ENCODE results near the gene MSANTD2.

Gene MSANTD2

GRCh38 chr11:124800226-124800929 lies at the start of gene MSANTD2:
TSS of gene MSANTD2 (minus strand) at chr11:124800406. CDS start at chr11:124800380, 26 bp downstream.
- peak; percentile 71 to 77 for DNase-seq

DNA sequence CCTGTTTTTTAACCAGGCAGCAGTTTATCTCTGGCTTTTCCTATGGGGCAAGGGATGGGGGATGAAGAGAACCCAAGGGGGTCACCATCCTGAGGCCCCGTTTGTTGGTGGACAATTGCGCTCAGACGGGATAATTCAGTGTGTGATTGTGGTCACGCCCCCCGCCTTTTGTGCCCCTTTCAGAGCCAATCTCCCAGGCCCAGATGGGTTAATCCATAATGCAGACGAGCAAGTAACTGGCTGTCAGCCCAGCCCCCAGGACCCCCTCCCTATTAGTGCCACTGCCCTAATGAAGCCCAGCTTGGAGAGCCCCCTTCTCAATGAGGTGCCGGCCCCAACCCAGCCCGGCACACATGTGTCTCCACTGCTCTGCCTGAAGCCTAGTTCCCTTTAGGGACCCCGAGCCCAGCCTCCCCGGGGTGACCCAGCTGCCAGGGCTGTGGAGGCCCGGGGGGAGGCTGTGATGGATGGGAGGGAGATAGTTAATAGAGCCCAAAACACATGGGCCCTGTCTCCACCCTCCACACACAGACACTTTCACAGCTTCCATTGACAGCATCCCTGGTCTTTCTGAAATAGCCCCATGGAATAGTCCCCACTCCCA lies 46.0 kb upstream of the MSANTD2 start:
- no peak for DNase-seq

DNA sequence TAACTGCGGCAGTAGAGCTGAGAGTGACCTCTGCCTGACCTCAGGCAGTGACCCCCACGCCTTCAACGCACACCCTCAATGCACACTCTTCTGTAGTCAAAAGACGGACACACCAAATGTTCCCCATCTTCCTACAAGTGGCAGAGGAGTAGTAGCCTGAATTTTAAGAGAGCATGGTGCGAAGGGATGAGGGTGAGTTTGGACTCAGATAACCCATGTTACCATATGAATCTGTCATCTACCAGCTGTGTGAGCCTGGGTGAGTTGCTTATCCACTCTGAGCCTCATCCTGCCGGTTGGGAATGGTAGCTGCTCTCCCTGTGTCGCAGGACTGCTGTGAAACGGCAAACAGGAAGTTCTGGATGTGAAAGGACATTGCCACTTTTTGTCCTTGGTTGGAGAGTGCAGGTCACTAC lies 44.5 kb upstream of the MSANTD2 start:
- DNase-seq, result no peak

DNA sequence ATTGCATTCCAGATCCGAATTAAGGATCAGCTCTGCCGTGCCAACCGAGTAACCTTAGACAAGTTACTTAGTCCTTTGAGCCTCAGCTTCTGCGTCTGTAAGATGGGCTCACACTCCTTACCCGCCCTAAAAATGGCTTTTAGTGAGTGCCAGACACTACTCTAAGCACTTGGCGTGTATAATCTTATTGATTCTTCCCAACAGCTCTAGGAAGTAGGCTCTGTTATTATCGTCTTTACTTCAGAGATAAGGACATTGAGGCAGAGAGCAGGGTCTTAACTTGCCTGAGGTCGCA lies 43.4 kb upstream of the MSANTD2 start:
- DNase-seq, result no peak

- DNase-seq, result no peak
These were observed 42.1 kb upstream of the MSANTD2 start for GRCh38 chr11:124842305-124842704.

DNA sequence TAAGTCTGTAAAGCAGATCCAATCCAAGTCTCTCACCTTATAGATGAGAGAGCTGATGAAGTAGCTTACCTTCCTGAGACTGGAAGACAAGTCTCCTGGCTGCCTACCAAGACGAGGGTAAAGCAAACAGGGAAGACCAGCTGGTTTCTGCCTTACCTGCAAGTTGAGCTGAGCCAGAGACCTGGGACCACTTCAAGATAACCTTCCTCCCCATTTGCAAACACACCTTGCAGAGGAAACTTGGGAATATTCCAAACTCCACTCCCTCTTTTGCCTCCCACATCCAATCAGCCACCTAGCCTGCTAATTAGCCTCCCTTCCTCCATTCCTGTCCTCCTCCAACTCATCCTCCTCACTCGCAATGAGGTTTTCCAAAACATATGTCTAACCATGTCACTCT lies 41.6 kb upstream of the MSANTD2 start:
- no peak for DNase-seq

GRCh38 chr11:124841201-124841600 lies 41.0 kb upstream of the MSANTD2 start:
- DNase-seq, result no peak

- DNase-seq, result no peak
These were observed 40.5 kb upstream of the MSANTD2 start for GRCh38 chr11:124840666-124841065.

DNA sequence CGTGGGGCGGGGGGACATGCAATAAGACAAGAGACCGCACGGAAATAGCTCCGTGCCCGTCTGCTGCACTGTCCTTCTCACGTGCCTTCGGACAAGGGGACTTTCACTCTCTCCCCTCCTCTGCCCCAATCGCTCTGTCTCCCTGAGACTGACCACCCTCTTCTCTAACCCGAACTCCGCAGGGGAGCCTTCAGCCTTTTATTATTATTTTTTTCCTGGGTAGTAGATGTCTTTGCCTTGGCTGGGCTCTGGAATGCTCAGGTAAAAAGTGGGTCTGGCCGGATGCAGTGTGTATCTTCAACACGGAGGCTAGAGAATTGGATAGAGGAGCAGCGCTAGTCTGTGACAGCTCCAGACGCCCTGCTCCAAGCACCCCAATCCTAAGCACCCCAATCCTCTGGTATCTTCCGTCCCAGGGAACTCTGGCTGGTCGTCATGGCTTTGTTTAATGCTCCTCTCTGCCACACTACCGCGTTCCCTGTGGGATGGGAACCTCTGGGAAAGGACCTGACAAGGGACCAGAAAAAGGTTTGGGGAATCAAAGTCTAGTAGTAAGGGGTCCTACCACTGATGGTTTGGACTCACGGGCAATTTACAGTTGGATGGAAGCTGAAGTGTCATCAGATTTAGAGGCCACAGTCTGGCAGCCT lies 39.9 kb upstream of the MSANTD2 start:
- DNase-seq, result no peak

DNA sequence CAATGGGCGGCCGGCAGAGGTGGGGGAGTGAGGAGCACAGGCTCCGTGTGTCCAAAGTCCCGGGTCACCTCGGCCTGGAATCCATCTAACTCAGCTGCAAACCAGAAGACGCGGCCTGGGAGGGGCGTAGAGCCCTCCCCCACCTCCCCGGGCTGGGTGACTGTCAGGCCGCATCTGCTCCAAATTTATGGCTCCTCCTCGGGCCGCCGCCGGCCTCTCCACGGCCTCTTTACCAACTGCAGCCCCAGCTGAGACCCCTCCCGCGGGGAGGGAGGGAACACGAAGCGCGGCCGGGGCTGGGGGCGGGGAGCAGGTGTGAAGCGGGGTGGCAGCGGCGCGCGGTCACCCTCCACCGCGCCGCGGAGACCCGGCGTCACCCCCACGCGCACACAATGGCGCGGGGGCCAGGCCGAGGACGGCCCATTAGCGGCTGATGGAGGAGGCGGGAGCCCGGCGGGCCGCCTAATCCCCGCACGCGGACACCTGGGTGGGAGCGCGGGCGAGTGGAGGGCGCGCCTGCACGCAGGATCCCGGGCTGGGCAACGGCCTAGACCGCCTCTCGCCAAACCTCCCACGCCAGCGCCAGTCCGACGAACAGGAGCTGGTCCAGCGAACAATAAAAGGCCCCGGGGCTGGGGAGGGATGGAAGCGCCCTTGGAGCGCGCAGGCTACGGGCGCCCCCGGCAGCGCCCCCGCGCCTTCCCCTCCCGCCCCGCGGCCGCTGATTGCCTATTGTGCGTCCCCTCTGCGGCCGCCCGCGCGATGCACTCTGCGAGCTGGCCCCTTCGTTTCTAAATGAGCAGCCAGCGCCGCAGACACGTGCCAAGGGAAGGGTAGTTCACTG lies 39.1 kb upstream of the MSANTD2 start:
- DNase-seq, result no peak

GRCh38 chr11:124838805-124839127 lies 38.6 kb upstream of the MSANTD2 start:
- DNase-seq, result no peak

GRCh38 chr11:124837491-124837856 lies 37.3 kb upstream of the MSANTD2 start:
- no peak for DNase-seq

DNA sequence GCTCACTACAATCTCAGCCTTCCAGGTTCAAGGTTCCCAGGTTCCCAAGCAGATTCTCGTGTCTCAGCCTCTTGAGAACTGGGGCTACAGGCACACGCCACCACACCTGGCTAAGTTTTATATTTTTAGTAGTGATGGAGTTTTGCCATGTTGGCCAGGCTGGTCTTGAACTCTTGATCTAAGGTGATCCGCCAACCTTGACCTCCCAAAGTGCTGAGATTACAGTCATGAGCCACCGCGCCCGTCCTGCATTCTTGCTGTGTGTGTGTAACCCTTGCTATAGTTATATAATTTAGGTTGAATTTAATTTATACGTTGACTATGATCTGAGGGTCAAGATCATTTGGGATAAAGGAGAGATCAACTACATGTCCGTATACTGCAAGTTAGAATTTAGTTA lies 35.7 kb upstream of the MSANTD2 start:
- no peak for DNase-seq

GRCh38 chr11:124834526-124835180 lies 34.4 kb upstream of the MSANTD2 start:
- DNase-seq, result no peak

DNA sequence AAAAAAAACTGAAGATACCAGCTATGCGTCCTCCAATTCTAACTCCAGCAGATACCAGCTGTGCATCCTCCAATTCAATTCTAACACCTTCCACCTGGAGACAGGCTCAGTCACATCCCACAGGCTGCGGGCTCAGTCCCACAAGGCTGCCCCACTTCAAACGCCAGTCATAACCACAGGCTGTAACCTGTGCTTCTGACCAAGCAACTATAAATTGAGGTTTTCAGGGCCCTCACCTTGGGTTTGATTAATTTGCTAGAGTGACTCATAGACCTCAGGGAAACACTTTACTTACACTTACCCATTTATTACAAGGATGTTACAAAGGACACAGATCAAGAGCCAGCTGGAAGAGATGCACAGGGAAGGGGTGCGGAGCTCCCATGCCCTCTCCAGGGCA lies 32.4 kb upstream of the MSANTD2 start:
- no peak for DNase-seq

DNA sequence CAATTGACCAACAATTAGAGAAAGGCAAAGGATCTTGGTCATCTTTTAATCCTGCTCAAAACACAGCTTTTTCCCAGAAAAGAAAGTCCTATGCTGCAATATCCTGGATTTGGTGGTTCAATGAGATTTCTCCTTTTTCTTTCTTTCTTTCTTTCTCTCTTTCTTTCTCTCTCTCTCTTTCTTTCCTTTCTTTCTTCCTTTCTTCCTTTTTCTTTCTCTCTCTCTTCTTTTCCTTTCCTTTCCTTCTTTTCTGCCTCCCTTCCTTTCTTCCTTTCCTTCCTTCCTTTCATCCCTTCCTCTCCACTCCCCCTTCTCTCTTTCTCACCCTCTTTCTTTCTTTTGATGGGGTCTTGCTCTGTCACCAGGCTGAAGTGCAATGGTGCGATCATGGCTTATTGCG lies 31.7 kb upstream of the MSANTD2 start:
- DNase-seq, result no peak

DNA sequence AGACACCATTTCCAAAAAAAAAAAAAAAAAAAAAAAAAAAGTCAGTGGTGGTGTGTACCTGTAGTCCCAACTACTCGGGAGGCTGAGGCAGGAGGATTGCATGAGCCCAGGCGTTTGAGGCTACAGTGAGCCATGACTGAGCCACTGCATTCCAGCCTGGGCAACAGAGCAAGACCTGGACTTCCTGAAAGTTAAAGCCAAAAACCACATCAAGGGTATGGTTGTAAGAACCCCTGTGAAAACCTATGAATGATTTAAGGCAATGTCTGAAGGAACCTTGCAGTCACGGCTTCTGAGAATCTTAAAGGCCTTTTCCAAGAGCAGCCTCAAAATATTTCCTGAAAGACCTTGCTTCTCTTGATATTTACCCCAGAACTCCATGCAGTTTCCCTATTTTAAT lies 30.5 kb upstream of the MSANTD2 start:
- no peak for DNase-seq

DNA sequence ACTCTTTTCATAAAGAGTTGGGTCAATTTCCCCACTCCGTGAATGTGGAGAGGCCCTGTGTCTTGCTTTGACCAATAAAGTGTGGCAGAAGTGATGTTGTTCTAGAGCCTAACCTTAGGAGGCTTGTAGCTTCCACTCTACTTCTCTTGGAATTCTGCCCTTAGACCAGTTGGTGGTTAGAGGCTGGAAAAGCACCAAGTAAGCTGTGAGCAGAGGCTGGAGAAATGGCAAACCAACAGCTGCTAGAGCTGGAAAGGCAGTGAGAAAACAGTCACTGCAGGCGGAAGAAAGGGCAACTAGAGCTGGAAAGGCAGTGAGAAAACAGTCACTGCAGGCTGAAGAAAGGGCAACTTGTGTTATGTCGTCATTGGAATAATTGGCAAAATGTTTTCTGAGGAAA lies 29.8 kb upstream of the MSANTD2 start:
- DNase-seq, result no peak

DNA sequence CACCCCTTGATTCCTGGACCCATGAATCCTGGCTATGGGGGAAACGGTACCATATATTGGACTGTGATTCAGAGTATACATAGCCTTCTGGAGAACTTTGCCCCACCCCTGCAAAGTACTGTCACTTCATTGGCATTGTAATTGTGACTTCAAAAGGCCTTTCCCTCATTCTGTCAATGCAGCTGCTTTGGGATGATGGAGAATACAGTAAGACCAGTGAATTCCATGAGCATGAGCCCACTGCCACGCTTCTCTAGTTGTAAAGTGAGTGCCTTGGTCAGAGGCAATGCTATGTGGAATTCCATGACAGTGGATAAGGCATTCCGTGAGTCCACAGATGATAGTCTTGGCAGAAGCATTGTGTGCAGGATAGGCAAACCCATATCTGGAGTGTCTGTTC lies 25.7 kb upstream of the MSANTD2 start:
- DNase-seq, result no peak

- DNase-seq, result no peak
These were observed 23.5 kb upstream of the MSANTD2 start for GRCh38 chr11:124823512-124824376.

- DNase-seq, result no peak
These were observed 22.0 kb upstream of the MSANTD2 start for GRCh38 chr11:124821995-124822730.

- DNase-seq, result no peak
These were observed 16.8 kb upstream of the MSANTD2 start for GRCh38 chr11:124817036-124817435.

Data from stimulated activated CD4-positive, alpha-beta T cell treated with anti-CD3 and anti-CD28 coated beads, Interleukin-2, amount 100 ng/mL, for 48 hours (primary cell).